ENCODE results near the gene GAREM1.

- TF ChIP-seq CTCF (IDR thresholded peaks at IDR 0.05) (no peak), POLR2A (IDR thresholded peaks at IDR 0.05) (no peak)
Observed at GRCh38 chr18:32440518-32440917, 30.2 kb downstream of the GAREM1 start.
